OCI-LY7 (cell line): ENCODE results near the gene PRPF39.

ENCODE experiments used
- CTCF ChIP-seq: fragments of 200-600 bp; sonication (generic); conservative IDR thresholded peaks from 2 replicates; pipeline ENCODE4 v1.5.1; 2014; ENCODE audit warnings: mild to moderate bottlenecking, antibody characterized with exemption, low read length, moderate library complexity, mixed read lengths
- EZH2phosphoT487 ChIP-seq: fragments of 200-600 bp; sonication (generic); IDR thresholded peaks from 2 replicates; pipeline ENCODE4 v1.6.1; 2018; ENCODE audit warnings: low read depth, borderline replicate concordance, mild to moderate bottlenecking, mixed run types, antibody characterized with exemption, low read length, moderate library complexity, mixed read lengths

GRCh38 chr14:45156067-45156466 lies 72.2 kb downstream of the PRPF39 start:
- TF ChIP-seq CTCF (no peak), EZH2phosphoT487 (no peak)
